Effector memory CD8-positive, alpha-beta T cell (primary cell): ENCODE measurements around the gene USP17L17.
"Not testable (repeated sequence)": the region's sequence is repeated elsewhere in the genome, so short reads cannot be mapped to it uniquely, and the experiment has no call there.

Source experiments
- ATAC-seq: fragments of 150-1000 bp; cut with Tn5 transposase; replicated peaks from 2 replicates; pipeline ENCODE4 v1.10.0; 2021; ENCODE audit warnings: mild to moderate bottlenecking, moderate library complexity
- DNase-seq, 3 experiments: peaks; one replicate each; pipeline ENCODE4 v3.0.0; 2021
- H3K27ac Mint-ChIP-seq, 2 donors: one replicate each; pipeline ENCODE4 v1.8.0; 2022; ENCODE audit warnings: mild to moderate bottlenecking in 2 of 2, mixed read lengths in 2 of 2, moderate library complexity in 2 of 2
- H3K27me3 Mint-ChIP-seq, 2 donors: one replicate each; pipeline ENCODE4 v1.8.0; 2022; ENCODE audit warnings: mixed read lengths in 2 of 2
- H3K36me3 Mint-ChIP-seq: one replicate; pipeline ENCODE4 v1.8.0; 2022; ENCODE audit warnings: mild to moderate bottlenecking, moderate library complexity, mixed read lengths; ENCODE audit not compliant: insufficient read depth
- H3K4me1 Mint-ChIP-seq, 2 donors: one replicate each; pipeline ENCODE4 v1.8.0; 2022; ENCODE audit warnings: low read depth in 2 of 2, mixed read lengths in 2 of 2
- H3K4me3 Mint-ChIP-seq, 2 donors: one replicate each; pipeline ENCODE4 v1.8.0; 2022; ENCODE audit warnings: mild to moderate bottlenecking in 2 of 2, mixed read lengths in 2 of 2, moderate library complexity in 2 of 2
- H3K9me3 Mint-ChIP-seq, 2 donors: one replicate each; pipeline ENCODE4 v1.8.0; 2022; ENCODE audit warnings: mixed read lengths in 2 of 2
- total RNA-seq, 9 experiments: gene quantifications; one replicate each; lab custom pipeline; 2026; lab: John Stamatoyannopoulos, UW

The USP17L17 gene, protein sequence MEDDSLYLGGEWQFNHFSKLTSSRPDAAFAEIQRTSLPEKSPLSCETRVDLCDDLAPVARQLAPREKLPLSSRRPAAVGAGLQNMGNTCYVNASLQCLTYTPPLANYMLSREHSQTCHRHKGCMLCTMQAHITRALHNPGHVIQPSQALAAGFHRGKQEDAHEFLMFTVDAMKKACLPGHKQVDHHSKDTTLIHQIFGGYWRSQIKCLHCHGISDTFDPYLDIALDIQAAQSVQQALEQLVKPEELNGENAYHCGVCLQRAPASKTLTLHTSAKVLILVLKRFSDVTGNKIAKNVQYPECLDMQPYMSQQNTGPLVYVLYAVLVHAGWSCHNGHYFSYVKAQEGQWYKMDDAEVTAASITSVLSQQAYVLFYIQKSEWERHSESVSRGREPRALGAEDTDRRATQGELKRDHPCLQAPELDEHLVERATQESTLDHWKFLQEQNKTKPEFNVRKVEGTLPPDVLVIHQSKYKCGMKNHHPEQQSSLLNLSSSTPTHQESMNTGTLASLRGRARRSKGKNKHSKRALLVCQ
- total RNA-seq = 0 reads per million in 9 experiments

DNA sequence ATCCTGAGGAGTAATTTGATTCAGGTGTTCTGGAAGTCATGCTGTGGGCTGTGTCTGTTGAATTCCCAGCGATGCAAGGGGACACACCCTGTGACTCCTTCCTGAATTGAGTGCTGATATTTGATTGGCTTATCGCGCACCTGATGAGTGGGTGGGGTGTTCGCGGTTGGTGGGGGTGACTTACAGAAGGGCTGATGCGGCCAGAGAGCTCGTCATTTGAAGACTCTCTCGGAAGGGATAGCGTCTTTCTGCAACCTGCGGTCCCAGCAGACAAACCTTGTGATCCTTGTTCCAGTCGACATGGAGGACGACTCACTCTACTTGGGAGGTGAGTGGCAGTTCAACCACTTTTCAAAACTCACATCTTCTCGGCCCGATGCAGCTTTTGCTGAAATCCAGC, at the start of gene USP17L17:
USP17L17 (plus strand) TSS at position 301 of the 400 bp plus-strand sequence; CDS start at position 301, 0 bp downstream.
- not testable (repeated sequence) for H3K9me3 Mint-ChIP-seq, H3K36me3 Mint-ChIP-seq, H3K27ac Mint-ChIP-seq, H3K4me1 Mint-ChIP-seq, ATAC-seq, DNase-seq, H3K4me3 Mint-ChIP-seq, H3K27me3 Mint-ChIP-seq

DNA sequence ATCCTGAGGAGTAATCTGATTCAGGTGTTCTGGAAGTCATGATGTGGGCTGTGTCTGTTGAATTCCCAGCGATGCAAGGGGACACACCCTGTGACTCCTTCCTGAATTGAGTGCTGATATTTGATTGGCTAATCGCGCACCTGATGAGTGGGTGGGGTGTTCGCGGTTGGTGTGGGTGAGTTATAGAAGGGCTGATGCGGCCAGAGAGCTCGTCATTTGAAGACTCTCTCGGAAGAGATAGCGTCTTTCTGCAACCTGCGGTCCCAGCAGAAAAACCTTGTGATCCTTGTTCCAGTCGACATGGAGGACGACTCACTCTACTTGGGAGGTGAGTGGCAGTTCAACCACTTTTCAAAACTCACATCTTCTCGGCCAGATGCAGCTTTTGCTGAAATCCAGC, 33.3 kb upstream of the USP17L17 start, which contains the start of gene USP17L10:
USP17L10 (plus strand) TSS at position 301 of the 400 bp plus-strand sequence; CDS start at position 301, 0 bp downstream.
- H3K4me1 Mint-ChIP-seq, H3K4me3 Mint-ChIP-seq, H3K9me3 Mint-ChIP-seq, DNase-seq, H3K27me3 Mint-ChIP-seq, H3K27ac Mint-ChIP-seq, H3K36me3 Mint-ChIP-seq, ATAC-seq: not testable (repeated sequence)

GRCh38 chr4:9214701-9215100, 29.0 kb upstream of the USP17L17 start:
- not testable (repeated sequence) for ATAC-seq, H3K27ac Mint-ChIP-seq, H3K36me3 Mint-ChIP-seq, H3K27me3 Mint-ChIP-seq, H3K9me3 Mint-ChIP-seq, DNase-seq, H3K4me3 Mint-ChIP-seq, H3K4me1 Mint-ChIP-seq

GRCh38 chr4:9215105-9215504, 28.6 kb upstream of the USP17L17 start, which contains the start of gene USP17L11:
Gene USP17L11 (plus strand): TSS chr4:9215405. CDS start chr4:9215405, 0 bp downstream.
- not testable (repeated sequence) for ATAC-seq, H3K4me3 Mint-ChIP-seq, H3K9me3 Mint-ChIP-seq, H3K4me1 Mint-ChIP-seq, H3K36me3 Mint-ChIP-seq, H3K27me3 Mint-ChIP-seq, DNase-seq, H3K27ac Mint-ChIP-seq

GRCh38 chr4:9219852-9220251, 23.8 kb upstream of the USP17L17 start, which contains the start of gene USP17L12:
Gene USP17L12 (plus strand): TSS chr4:9220152. CDS start chr4:9220152, 0 bp downstream.
- not testable (repeated sequence) for H3K27ac Mint-ChIP-seq, H3K4me3 Mint-ChIP-seq, H3K9me3 Mint-ChIP-seq, H3K36me3 Mint-ChIP-seq, DNase-seq, ATAC-seq, H3K4me1 Mint-ChIP-seq, H3K27me3 Mint-ChIP-seq

DNA sequence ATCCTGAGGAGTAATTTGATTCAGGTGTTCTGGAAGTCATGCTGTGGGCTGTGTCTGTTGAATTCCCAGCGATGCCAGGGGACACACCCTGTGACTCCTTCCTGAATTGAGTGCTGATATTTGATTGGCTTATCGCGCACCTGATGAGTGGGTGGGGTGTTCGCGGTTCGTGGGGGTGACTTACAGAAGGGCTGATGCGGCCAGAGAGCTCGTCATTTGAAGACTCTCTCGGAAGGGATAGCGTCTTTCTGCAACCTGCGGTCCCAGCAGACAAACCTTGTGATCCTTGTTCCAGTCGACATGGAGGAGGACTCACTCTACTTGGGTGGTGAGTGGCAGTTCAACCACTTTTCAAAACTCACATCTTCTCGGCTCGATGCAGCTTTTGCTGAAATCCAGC, 19.1 kb upstream of the USP17L17 start, which contains the start of gene USP17L13:
USP17L13 (plus strand) TSS at position 301 of the 400 bp plus-strand sequence; CDS start at position 301, 0 bp downstream.
- not testable (repeated sequence) for H3K4me3 Mint-ChIP-seq, DNase-seq, H3K9me3 Mint-ChIP-seq, ATAC-seq, H3K27me3 Mint-ChIP-seq, H3K27ac Mint-ChIP-seq, H3K4me1 Mint-ChIP-seq, H3K36me3 Mint-ChIP-seq

- not testable (repeated sequence) for H3K9me3 Mint-ChIP-seq, H3K36me3 Mint-ChIP-seq, H3K4me1 Mint-ChIP-seq, H3K27ac Mint-ChIP-seq, ATAC-seq, H3K4me3 Mint-ChIP-seq, H3K27me3 Mint-ChIP-seq, DNase-seq
Measured at GRCh38 chr4:9230249-9230648, 13.4 kb upstream of the USP17L17 start.

DNA sequence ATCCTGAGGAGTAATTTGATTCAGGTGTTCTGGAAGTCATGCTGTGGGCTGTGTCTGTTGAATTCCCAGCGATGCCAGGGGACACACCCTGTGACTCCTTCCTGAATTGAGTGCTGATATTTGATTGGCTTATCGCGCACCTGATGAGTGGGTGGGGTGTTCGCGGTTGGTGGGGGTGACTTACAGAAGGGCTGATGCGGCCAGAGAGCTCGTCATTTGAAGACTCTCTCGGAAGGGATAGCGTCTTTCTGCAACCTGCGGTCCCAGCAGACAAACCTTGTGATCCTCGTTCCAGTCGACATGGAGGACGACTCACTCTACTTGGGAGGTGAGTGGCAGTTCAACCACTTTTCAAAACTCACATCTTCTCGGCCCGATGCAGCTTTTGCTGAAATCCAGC, 9.6 kb upstream of the USP17L17 start, which contains the start of gene USP17L15:
USP17L15 (plus strand) TSS at position 301 of the 400 bp plus-strand sequence; CDS start at position 301, 0 bp downstream.
- H3K4me3 Mint-ChIP-seq, ATAC-seq, H3K27me3 Mint-ChIP-seq, H3K27ac Mint-ChIP-seq, H3K36me3 Mint-ChIP-seq, DNase-seq, H3K9me3 Mint-ChIP-seq, H3K4me1 Mint-ChIP-seq: not testable (repeated sequence)

GRCh38 chr4:9238461-9238860, 5.2 kb upstream of the USP17L17 start:
- ATAC-seq, H3K4me1 Mint-ChIP-seq, H3K4me3 Mint-ChIP-seq, H3K9me3 Mint-ChIP-seq, H3K27me3 Mint-ChIP-seq, H3K27ac Mint-ChIP-seq, DNase-seq, H3K36me3 Mint-ChIP-seq: not testable (repeated sequence)

GRCh38 chr4:9247953-9248680, 4.4 kb downstream of the USP17L17 start, which contains the start of gene USP17L18:
Gene USP17L18 (plus strand): TSS chr4:9248630. CDS start chr4:9248630, 0 bp downstream.
- H3K9me3 Mint-ChIP-seq, ATAC-seq, H3K4me3 Mint-ChIP-seq, DNase-seq, H3K36me3 Mint-ChIP-seq, H3K27me3 Mint-ChIP-seq, H3K4me1 Mint-ChIP-seq, H3K27ac Mint-ChIP-seq: not testable (repeated sequence)

GRCh38 chr4:9253078-9253477, 9.4 kb downstream of the USP17L17 start, which contains the start of gene USP17L19:
Gene USP17L19 (plus strand): TSS chr4:9253378. CDS start chr4:9253378, 0 bp downstream.
- DNase-seq, H3K36me3 Mint-ChIP-seq, H3K9me3 Mint-ChIP-seq, H3K27me3 Mint-ChIP-seq, H3K4me1 Mint-ChIP-seq, H3K4me3 Mint-ChIP-seq, ATAC-seq, H3K27ac Mint-ChIP-seq: not testable (repeated sequence)

DNA sequence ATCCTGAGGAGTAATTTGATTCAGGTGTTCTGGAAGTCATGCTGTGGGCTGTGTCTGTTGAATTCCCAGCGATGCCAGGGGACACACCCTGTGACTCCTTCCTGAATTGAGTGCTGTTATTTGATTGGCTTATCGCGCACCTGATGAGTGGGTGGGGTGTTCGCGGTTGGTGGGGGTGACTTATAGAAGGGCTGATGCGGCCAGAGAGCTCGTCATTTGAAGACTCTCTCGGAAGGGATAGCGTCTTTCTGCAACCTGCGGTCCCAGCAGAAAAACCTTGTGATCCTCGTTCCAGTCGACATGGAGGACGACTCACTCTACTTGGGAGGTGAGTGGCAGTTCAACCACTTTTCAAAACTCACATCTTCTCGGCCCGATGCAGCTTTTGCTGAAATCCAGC, 14.1 kb downstream of the USP17L17 start, which contains the start of gene USP17L20:
USP17L20 (plus strand) TSS at position 301 of the 400 bp plus-strand sequence; CDS start at position 301, 0 bp downstream.
- ATAC-seq, H3K9me3 Mint-ChIP-seq, H3K4me3 Mint-ChIP-seq, H3K36me3 Mint-ChIP-seq, H3K27me3 Mint-ChIP-seq, H3K4me1 Mint-ChIP-seq, DNase-seq, H3K27ac Mint-ChIP-seq: not testable (repeated sequence)

DNA sequence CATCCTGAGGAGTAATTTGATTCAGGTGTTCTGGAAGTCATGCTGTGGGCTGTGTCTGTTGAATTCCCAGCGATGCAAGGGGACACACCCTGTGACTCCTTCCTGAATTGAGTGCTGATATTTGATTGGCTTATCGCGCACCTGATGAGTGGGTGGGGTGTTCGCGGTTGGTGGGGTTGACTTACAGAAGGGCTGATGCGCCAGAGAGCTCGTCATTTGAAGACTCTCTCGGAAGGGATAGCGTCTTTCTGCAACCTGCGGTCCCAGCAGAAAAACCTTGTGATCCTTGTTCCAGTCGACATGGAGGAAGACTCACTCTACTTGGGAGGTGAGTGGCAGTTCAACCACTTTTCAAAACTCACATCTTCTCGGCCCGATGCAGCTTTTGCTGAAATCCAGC, 18.9 kb downstream of the USP17L17 start, which contains the start of gene USP17L21:
USP17L21 (plus strand) TSS at position 301 of the 400 bp plus-strand sequence; CDS start at position 301, 0 bp downstream.
- not testable (repeated sequence) for ATAC-seq, H3K36me3 Mint-ChIP-seq, DNase-seq, H3K4me3 Mint-ChIP-seq, H3K9me3 Mint-ChIP-seq, H3K27ac Mint-ChIP-seq, H3K27me3 Mint-ChIP-seq, H3K4me1 Mint-ChIP-seq
